Trophoblast cell (in vitro differentiated cells and primary cell): ENCODE results near the gene GRIK4.

ENCODE experiments used
- DNase-seq, 2 donors: peaks; one replicate each; pipeline ENCODE4 v3.0.0-alpha.2; 2016
- H2AFZ ChIP-seq: 2 replicates; pipeline ENCODE4 v1.6.1; 2013; ENCODE audit warnings: low read length, moderate library complexity, mild to moderate bottlenecking; ENCODE audit not compliant: insufficient read depth, poor library complexity
- H2AK5ac ChIP-seq: 2 replicates; pipeline ENCODE4 v1.6.1; 2013; ENCODE audit warnings: mild to moderate bottlenecking, low read length
- H2BK120ac ChIP-seq: 2 replicates; pipeline ENCODE4 v1.6.1; 2013; ENCODE audit warnings: low read length, mild to moderate bottlenecking, moderate library complexity; ENCODE audit not compliant: insufficient read depth, poor library complexity
- H2BK12ac ChIP-seq: 2 replicates; pipeline ENCODE4 v1.6.1; 2013; ENCODE audit warnings: mild to moderate bottlenecking, low read length, moderate library complexity
- H2BK5ac ChIP-seq: 2 replicates; pipeline ENCODE4 v1.6.1; 2013; ENCODE audit warnings: low read length, low read depth, moderate library complexity, mild to moderate bottlenecking; ENCODE audit not compliant: poor library complexity
- H3K14ac ChIP-seq: 2 replicates; pipeline ENCODE4 v1.6.1; 2013; ENCODE audit warnings: mild to moderate bottlenecking, low read length
- H3K18ac ChIP-seq: 2 replicates; pipeline ENCODE4 v1.6.1; 2013; ENCODE audit warnings: mild to moderate bottlenecking, low read length
- H3K23ac ChIP-seq: 2 replicates; pipeline ENCODE4 v1.6.1; 2013; ENCODE audit warnings: low read length
- H3K27ac ChIP-seq: 2 replicates; pipeline ENCODE4 v1.5.1; 2013; ENCODE audit warnings: low read depth, mild to moderate bottlenecking, inconsistent platforms, low read length, moderate library complexity
- H3K27me3 ChIP-seq: 2 replicates; pipeline ENCODE4 v1.6.1; 2013; ENCODE audit warnings: inconsistent platforms, mild to moderate bottlenecking, low read length, moderate library complexity; ENCODE audit not compliant: insufficient read depth
- H3K36me3 ChIP-seq, 2 experiments: 1 replicate in 1 of 2; 2 replicates in 1 of 2; pipeline ENCODE4 v1.6.1; 2013; ENCODE audit warnings: low read length in 2 of 2, mild to moderate bottlenecking in 2 of 2, moderate library complexity in 1 of 2; ENCODE audit not compliant: insufficient read depth in 2 of 2, control insufficient read depth in 1 of 2
- H3K4ac ChIP-seq: 2 replicates; pipeline ENCODE4 v1.6.1; 2013; ENCODE audit warnings: low read depth, mild to moderate bottlenecking, low read length, moderate library complexity
- H3K4me1 ChIP-seq, 2 experiments: 1 replicate in 1 of 2; 2 replicates in 1 of 2; pipeline ENCODE4 v1.6.1; 2013; ENCODE audit warnings: low read length in 2 of 2, mild to moderate bottlenecking in 2 of 2, moderate library complexity in 1 of 2; ENCODE audit not compliant: insufficient read depth in 2 of 2, control insufficient read depth in 1 of 2
- H3K4me2 ChIP-seq: 2 replicates; pipeline ENCODE4 v1.6.1; 2013; ENCODE audit warnings: inconsistent platforms, mild to moderate bottlenecking, low read length, moderate library complexity
- H3K4me3 ChIP-seq: 2 replicates; pipeline ENCODE4 v1.5.1; 2013; ENCODE audit warnings: mild to moderate bottlenecking, low read depth, low read length, inconsistent platforms
- H3K79me1 ChIP-seq: one replicate; pipeline ENCODE4 v1.6.1; 2013; ENCODE audit warnings: low read length
- H3K79me2 ChIP-seq: 2 replicates; pipeline ENCODE4 v1.6.1; 2013; ENCODE audit warnings: low read length, mild to moderate bottlenecking; ENCODE audit not compliant: control insufficient read depth, insufficient read depth, poor library complexity
- H3K9ac ChIP-seq: 2 replicates; pipeline ENCODE4 v1.6.1; 2013; ENCODE audit warnings: mild to moderate bottlenecking, low read length
- H3K9me3 ChIP-seq: 2 replicates; pipeline ENCODE4 v1.6.1; 2013; ENCODE audit warnings: low read depth, mild to moderate bottlenecking, control low read depth, inconsistent platforms, low read length; ENCODE audit not compliant: insufficient read depth
- H4K12ac ChIP-seq: 2 replicates; pipeline ENCODE4 v1.6.1; 2013; ENCODE audit warnings: low read depth, mild to moderate bottlenecking, low read length, moderate library complexity
- H4K8ac ChIP-seq: 2 replicates; pipeline ENCODE4 v1.6.1; 2013; ENCODE audit warnings: low read depth, mild to moderate bottlenecking, low read length, moderate library complexity
- H4K91ac ChIP-seq: one replicate; pipeline ENCODE4 v1.6.1; 2013; ENCODE audit warnings: low read depth, mild to moderate bottlenecking, low read length, moderate library complexity
- WGBS: extraction: QIAGEN DNeasy Blood & Tissue Kit; methylation state at CpG from one replicate; pipeline ENCODE4 v1.1.7; 2013; ENCODE audit warnings: missing lambda C conversion rate; ENCODE audit not compliant: insufficient read length, insufficient coverage; ENCODE audit errors: extremely low coverage; 5-methylcytosine and 5-hydroxymethylcytosine counted together

GRIK4 gene

DNA sequence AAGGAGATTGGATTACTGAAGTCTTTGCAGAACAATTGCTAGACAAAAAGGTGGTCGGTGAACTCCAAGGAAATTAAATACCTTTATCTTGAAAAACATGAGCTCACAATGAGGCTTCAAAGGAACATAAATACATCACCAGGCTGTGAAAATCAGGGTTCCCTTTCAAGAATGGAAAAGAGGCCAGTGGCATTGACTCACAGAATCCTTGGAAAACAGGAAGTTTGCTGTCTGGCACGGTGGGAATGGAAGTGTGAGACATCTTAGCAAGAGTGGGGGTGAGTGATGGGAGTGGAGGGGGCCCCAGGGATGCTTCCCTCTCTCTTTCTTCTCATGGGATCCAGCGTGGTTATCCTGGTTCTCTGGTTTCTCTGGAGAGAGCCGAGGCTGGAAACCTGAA lies 463.4 kb downstream of the GRIK4 start:
- Histone ChIP-seq H3K4me3 (no peak overlapping the region), H2BK12ac (no peak overlapping the region), H4K8ac (no peak overlapping the region), H4K12ac (no peak overlapping the region), H4K91ac (no peak overlapping the region), H2AK5ac (no peak overlapping the region), H3K36me3 (no peaks in the 10 kb centered on the region), H3K27ac (no peak overlapping the region), H3K23ac (no peak overlapping the region), H3K4ac (no peak overlapping the region), H3K27me3 (no peaks in the 10 kb centered on the region), H3K14ac (no peak overlapping the region), H3K4me2 (no peak overlapping the region), H2BK5ac (no peak overlapping the region), H3K79me1 (no peaks in the 10 kb centered on the region), H3K79me2 (no peaks in the 10 kb centered on the region), H2BK120ac (no peak overlapping the region), H3K9me3 (no peaks in the 10 kb centered on the region), H3K9ac (no peak overlapping the region), H3K18ac (no peak overlapping the region), H3K4me1 (no peaks in the 10 kb centered on the region), H2AFZ (no peak overlapping the region)
- WGBS, result no CpG with 5 or more reads among the region's 4 CpGs
- no peak for DNase-seq

DNA sequence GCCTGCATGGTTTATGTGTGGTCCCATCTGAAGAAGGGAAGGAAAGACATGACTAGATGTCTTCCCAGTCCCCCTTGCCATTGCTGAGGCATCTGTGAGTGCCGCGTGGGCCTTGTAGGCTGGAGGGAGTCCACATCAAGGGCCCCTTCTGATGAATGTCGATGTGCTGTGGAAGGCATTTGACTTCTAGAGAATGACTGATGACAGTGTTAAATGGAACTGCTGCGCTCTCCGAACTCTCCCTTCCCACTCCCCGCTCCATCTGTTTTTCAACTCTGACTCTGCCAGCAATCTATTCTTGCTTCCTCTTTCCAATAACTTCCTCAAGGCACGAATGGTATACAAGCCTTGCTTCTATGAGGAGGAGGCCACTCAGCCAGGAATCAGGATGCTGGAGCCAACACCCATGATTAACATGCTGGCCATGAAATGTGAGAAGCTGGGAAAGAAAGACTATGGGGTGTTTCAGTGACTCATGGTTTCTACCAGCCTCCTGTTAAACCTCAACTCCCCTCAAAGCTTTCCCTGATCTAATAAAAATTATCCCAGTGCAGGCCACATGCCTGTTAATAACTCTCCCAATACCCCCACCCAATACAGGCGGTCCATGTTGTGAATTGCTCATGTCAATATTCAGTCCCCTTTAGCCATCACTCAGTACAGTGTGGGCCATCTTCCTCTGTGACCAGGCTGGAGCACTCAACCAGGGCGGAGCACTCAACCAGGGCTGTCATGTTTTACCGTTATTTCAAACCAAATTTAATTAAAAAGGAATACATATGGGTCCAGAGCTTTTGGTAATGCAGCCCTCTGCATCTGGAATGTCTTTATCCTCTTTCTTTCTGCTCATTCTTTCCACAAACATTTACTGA lies 466.0 kb downstream of the GRIK4 start:
- no peak overlapping the region for H3K27ac ChIP-seq
- no peaks in the 10 kb centered on the region for H3K9me3 ChIP-seq
- H3K4me2 ChIP-seq, result no peak overlapping the region
- H3K9ac ChIP-seq, result no peak overlapping the region
- no peak overlapping the region for H2BK5ac ChIP-seq
- no peak overlapping the region for H4K91ac ChIP-seq
- no CpG with 5 or more reads among the region's 10 CpGs for WGBS
- H4K12ac ChIP-seq, result no peak overlapping the region
- no peaks in the 10 kb centered on the region for H3K36me3 ChIP-seq
- H3K23ac ChIP-seq, result no peak overlapping the region
- H2AK5ac ChIP-seq, result no peak overlapping the region
- H2BK120ac ChIP-seq, result no peak overlapping the region
- no peak for DNase-seq
- no peak overlapping the region for H3K4me3 ChIP-seq
- H3K18ac ChIP-seq, result no peak overlapping the region
- no peaks in the 10 kb centered on the region for H3K79me1 ChIP-seq
- no peaks in the 10 kb centered on the region for H3K27me3 ChIP-seq
- no peak overlapping the region for H3K14ac ChIP-seq
- H3K79me2 ChIP-seq, result no peaks in the 10 kb centered on the region
- H3K4ac ChIP-seq, result no peak overlapping the region
- H3K4me1 ChIP-seq, result no peaks in the 10 kb centered on the region
- no peak overlapping the region for H2AFZ ChIP-seq
- no peak overlapping the region for H2BK12ac ChIP-seq
- no peak overlapping the region for H4K8ac ChIP-seq

DNA sequence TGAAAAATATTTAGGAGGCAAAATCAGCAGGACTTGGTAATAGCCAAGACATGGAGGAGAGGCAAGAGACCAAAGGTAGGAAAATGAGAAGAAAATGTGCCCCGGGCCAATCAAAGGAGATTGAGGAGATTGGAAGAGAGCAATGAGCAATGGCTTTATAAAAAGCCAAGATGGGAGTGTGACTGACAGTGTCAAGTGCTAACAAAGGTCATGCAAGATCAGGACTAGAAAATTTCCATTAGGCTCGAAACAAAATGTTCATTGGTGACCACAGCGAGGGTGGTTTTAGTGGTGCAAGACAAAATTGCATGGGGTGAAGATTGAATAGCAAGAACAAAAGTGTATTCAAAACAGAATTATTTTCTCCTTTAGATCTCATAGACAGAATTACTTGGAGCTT lies 467.2 kb downstream of the GRIK4 start:
- Histone ChIP-seq H4K8ac (no peak overlapping the region), H2AFZ (no peak overlapping the region), H3K79me2 (no peaks in the 10 kb centered on the region), H3K9me3 (no peaks in the 10 kb centered on the region), H2BK12ac (no peak overlapping the region), H3K23ac (no peak overlapping the region), H3K4me2 (no peak overlapping the region), H3K14ac (no peak overlapping the region), H3K9ac (no peak overlapping the region), H4K91ac (no peak overlapping the region), H3K4me1 (no peaks in the 10 kb centered on the region), H2BK5ac (no peak overlapping the region), H3K18ac (no peak overlapping the region), H4K12ac (no peak overlapping the region), H3K27ac (no peak overlapping the region), H3K27me3 (no peaks in the 10 kb centered on the region), H3K4ac (no peak overlapping the region), H3K4me3 (no peak overlapping the region), H3K79me1 (no peaks in the 10 kb centered on the region), H3K36me3 (peaks cover 0 to 1% of the 10 kb centered on the region in 2 experiments), H2AK5ac (no peak overlapping the region), H2BK120ac (no peak overlapping the region)
- WGBS, result no CpG with 5 or more reads among the region's 3 CpGs
- DNase-seq, result no peak

DNA sequence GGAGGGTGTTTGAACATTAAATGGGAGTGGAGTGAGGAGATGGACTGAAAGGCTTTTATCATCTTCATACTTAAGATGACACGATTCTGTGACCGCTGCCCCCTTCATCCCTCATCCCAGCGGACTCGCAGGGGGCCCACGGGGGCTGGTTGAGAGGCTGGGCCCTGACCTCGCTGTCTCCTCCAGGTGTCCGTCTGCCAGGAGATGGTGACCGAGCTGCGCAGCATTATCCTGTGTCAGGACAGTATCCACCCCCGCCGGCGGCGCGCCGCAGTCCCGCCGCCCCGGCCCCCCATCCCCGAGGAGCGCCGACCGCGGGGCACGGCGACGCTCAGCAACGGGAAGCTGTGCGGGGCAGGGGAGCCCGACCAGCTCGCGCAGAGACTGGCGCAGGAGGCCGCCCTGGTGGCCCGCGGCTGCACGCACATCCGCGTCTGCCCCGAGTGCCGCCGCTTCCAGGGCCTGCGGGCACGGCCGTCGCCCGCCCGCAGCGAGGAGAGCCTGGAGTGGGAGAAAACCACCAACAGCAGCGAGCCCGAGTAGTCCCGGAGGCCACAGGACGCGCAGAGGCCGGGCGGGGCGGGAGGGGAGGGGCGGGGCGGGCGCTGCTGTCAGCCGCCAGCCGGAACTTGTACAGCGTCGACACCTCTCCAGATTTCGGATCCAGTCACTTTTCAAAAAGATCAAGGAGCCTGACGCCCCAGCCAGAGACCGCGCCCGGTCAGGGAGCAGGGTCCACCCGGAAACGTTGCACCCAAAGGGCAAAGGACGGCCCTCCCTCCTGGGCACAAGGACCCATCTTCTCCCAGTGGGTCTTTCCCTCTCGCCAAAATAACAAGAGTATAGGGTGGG lies 474.4 kb downstream of the GRIK4 start:
- Histone ChIP-seq H3K4me2 (peak overlapping the region; percentile 77), H4K91ac (no peak overlapping the region), H3K79me2 (no peaks in the 10 kb centered on the region), H3K4ac (no peak overlapping the region), H3K23ac (no peak overlapping the region), H3K9ac (no peak overlapping the region), H3K4me3 (peak overlapping the region; percentile 64), H2BK5ac (no peak overlapping the region), H3K18ac (peak overlapping the region; percentile 54), H4K8ac (peak overlapping the region; percentile 62), H4K12ac (no peak overlapping the region), H3K14ac (no peak overlapping the region), H3K9me3 (no peaks in the 10 kb centered on the region), H3K27me3 (peaks cover 2% of the 10 kb centered on the region), H2BK12ac (peak overlapping the region; percentile 66), H3K36me3 (peaks cover 0 to 1% of the 10 kb centered on the region in 2 experiments), H2AK5ac (no peak overlapping the region), H3K79me1 (no peaks in the 10 kb centered on the region), H3K4me1 (peaks cover 4 to 5% of the 10 kb centered on the region in 2 experiments), H2AFZ (peak overlapping the region; percentile 83), H3K27ac (no peak overlapping the region), H2BK120ac (no peak overlapping the region)
- DNase-seq, result peak; percentile 84 to 87
- no CpG with 5 or more reads among the region's 72 CpGs for WGBS
